BLaER1 (cell line): ENCODE data around the gene DACT2.
"Not testable (repeated sequence)": the region's sequence is repeated elsewhere in the genome, so short reads cannot be mapped to it uniquely, and the experiment has no call there.

Experiments used
- H3K27ac ChIP-seq: shearing (Covaris generic); formaldehyde crosslinking; 2 replicates; pipeline ENCODE4 v1.8.1; 2022
- H3K27me3 ChIP-seq: shearing (Covaris generic); formaldehyde crosslinking; 2 replicates; pipeline ENCODE4 v1.8.1; 2022
- H3K36me3 ChIP-seq: shearing (Covaris generic); formaldehyde crosslinking; 2 replicates; pipeline ENCODE4 v1.8.1; 2022
- H3K4me1 ChIP-seq: shearing (Covaris generic); formaldehyde crosslinking; 2 replicates; pipeline ENCODE4 v1.8.1; 2022
- H3K4me2 ChIP-seq: shearing (Covaris generic); formaldehyde crosslinking; 2 replicates; pipeline ENCODE4 v1.8.1; 2022
- H3K4me3 ChIP-seq: shearing (Covaris generic); formaldehyde crosslinking; 2 replicates; pipeline ENCODE4 v1.8.1; 2022
- H3K9ac ChIP-seq: shearing (Covaris generic); formaldehyde crosslinking; 2 replicates; pipeline ENCODE4 v1.8.1; 2022
- H3K9me3 ChIP-seq: shearing (Covaris generic); formaldehyde crosslinking; 2 replicates; pipeline ENCODE4 v1.8.1; 2022
- H4K20me1 ChIP-seq: shearing (Covaris generic); formaldehyde crosslinking; 2 replicates; pipeline ENCODE4 v1.8.1; 2022
- Cebpa-rat ChIP-seq: shearing (Covaris generic); IDR thresholded peaks from 2 replicates; pipeline ENCODE4 v1.8.1; 2022

DACT2 gene

GRCh38 chr6:168363302-168363701 is 43.7 kb upstream of the DACT2 start:
- Histone ChIP-seq H4K20me1 (no peaks in the 10 kb centered on the region), H3K27ac (no peak overlapping the region), H3K9me3 (peaks cover 11% of the 10 kb centered on the region; the same call in 1 of the 2 replicates), H3K4me2 (no peak overlapping the region), H3K4me3 (no peak overlapping the region), H3K27me3 (no peaks in the 10 kb centered on the region), H3K36me3 (no peaks in the 10 kb centered on the region), H3K4me1 (peaks cover 9% of the 10 kb centered on the region), H3K9ac (no peak overlapping the region)
- TF ChIP-seq Cebpa-rat = no peak

GRCh38 chr6:168362276-168362990 is 42.9 kb upstream of the DACT2 start:
- TF ChIP-seq Cebpa-rat = no peak
- no peak overlapping the region for H3K4me3 ChIP-seq
- no peaks in the 10 kb centered on the region for H4K20me1 ChIP-seq
- no peaks in the 10 kb centered on the region for H3K36me3 ChIP-seq
- no peak overlapping the region for H3K9ac ChIP-seq
- H3K4me1 ChIP-seq = peaks cover 8% of the 10 kb centered on the region
- no peaks in the 10 kb centered on the region for H3K27me3 ChIP-seq
- H3K27ac ChIP-seq = no peak overlapping the region
- peaks cover 11% of the 10 kb centered on the region; the same call in 1 of the 2 replicates for H3K9me3 ChIP-seq
- H3K4me2 ChIP-seq = no peak overlapping the region

- Histone ChIP-seq H3K27ac (no peak overlapping the region), H3K4me2 (no peak overlapping the region), H3K4me3 (no peak overlapping the region), H3K27me3 (no peaks in the 10 kb centered on the region), H3K9ac (no peak overlapping the region), H3K36me3 (no peaks in the 10 kb centered on the region), H3K4me1 (peaks cover 1% of the 10 kb centered on the region), H3K9me3 (peaks cover 11% of the 10 kb centered on the region; the same call in 1 of the 2 replicates), H4K20me1 (no peaks in the 10 kb centered on the region)
- no peak for TF ChIP-seq Cebpa-rat
Measured at GRCh38 chr6:168361766-168362165, 42.2 kb upstream of the DACT2 start.

GRCh38 chr6:168359794-168360193 is 40.2 kb upstream of the DACT2 start:
- H3K27me3 ChIP-seq = no peaks in the 10 kb centered on the region
- no peak overlapping the region for H3K27ac ChIP-seq
- H3K9ac ChIP-seq = no peak overlapping the region
- no peak for TF ChIP-seq Cebpa-rat
- no peak overlapping the region for H3K4me2 ChIP-seq
- H4K20me1 ChIP-seq = no peaks in the 10 kb centered on the region
- H3K4me1 ChIP-seq = no peaks in the 10 kb centered on the region
- no peaks in the 10 kb centered on the region for H3K36me3 ChIP-seq
- H3K4me3 ChIP-seq = no peak overlapping the region
- peaks cover 8% of the 10 kb centered on the region; the same call in 1 of the 2 replicates for H3K9me3 ChIP-seq

- Histone ChIP-seq H3K9me3 (peaks cover 8% of the 10 kb centered on the region; the same call in 1 of the 2 replicates), H3K27ac (no peak overlapping the region), H3K4me1 (no peaks in the 10 kb centered on the region), H3K36me3 (no peaks in the 10 kb centered on the region), H3K9ac (no peak overlapping the region), H3K4me3 (no peak overlapping the region), H4K20me1 (no peaks in the 10 kb centered on the region), H3K27me3 (no peaks in the 10 kb centered on the region), H3K4me2 (no peak overlapping the region)
- TF ChIP-seq Cebpa-rat = no peak
Measured at GRCh38 chr6:168358842-168359420, 39.4 kb upstream of the DACT2 start.

- H3K4me1 ChIP-seq, H3K9ac ChIP-seq, H3K4me3 ChIP-seq, H3K9me3 ChIP-seq, H3K27me3 ChIP-seq, H3K36me3 ChIP-seq, H3K4me2 ChIP-seq, H4K20me1 ChIP-seq, H3K27ac ChIP-seq: not testable (repeated sequence)
Measured at GRCh38 chr6:168356872-168357271, 37.3 kb upstream of the DACT2 start.

GRCh38 chr6:168355716-168356522 is 36.3 kb upstream of the DACT2 start:
- no peak for TF ChIP-seq Cebpa-rat
- H3K9me3 ChIP-seq = no peaks in the 10 kb centered on the region
- H3K9ac ChIP-seq = no peak overlapping the region
- no peaks in the 10 kb centered on the region for H3K36me3 ChIP-seq
- H3K4me2 ChIP-seq = no peak overlapping the region
- no peak overlapping the region for H3K27ac ChIP-seq
- no peaks in the 10 kb centered on the region for H4K20me1 ChIP-seq
- H3K27me3 ChIP-seq = no peaks in the 10 kb centered on the region; the same call in 1 of the 2 replicates
- no peak overlapping the region for H3K4me3 ChIP-seq
- no peaks in the 10 kb centered on the region for H3K4me1 ChIP-seq

GRCh38 chr6:168354338-168354737 is 34.8 kb upstream of the DACT2 start:
- Histone ChIP-seq H4K20me1 (no peaks in the 10 kb centered on the region), H3K9me3 (0 out of 2 replicates have a peak, but pooled peaks cover under 1% of the 10 kb centered on the region)

GRCh38 chr6:168353041-168353440 is 33.5 kb upstream of the DACT2 start:
- no peak overlapping the region for H3K4me2 ChIP-seq
- 0 out of 2 replicates have a peak, but pooled peaks cover 3% of the 10 kb centered on the region for H3K9me3 ChIP-seq
- TF ChIP-seq Cebpa-rat = no peak
- no peak overlapping the region for H3K27ac ChIP-seq
- H4K20me1 ChIP-seq = no peaks in the 10 kb centered on the region
- no peak overlapping the region for H3K4me3 ChIP-seq
- H3K27me3 ChIP-seq = peaks cover 2% of the 10 kb centered on the region; the same call in 1 of the 2 replicates
- H3K4me1 ChIP-seq = no peaks in the 10 kb centered on the region
- no peaks in the 10 kb centered on the region for H3K36me3 ChIP-seq
- H3K9ac ChIP-seq = no peak overlapping the region

More at GRCh38 chr6:168354338-168354737, 34.8 kb upstream of the DACT2 start:
- TF ChIP-seq Cebpa-rat = no peak
- Histone ChIP-seq H3K27ac (no peak overlapping the region), H3K9ac (no peak overlapping the region), H3K4me2 (no peak overlapping the region), H3K4me1 (no peaks in the 10 kb centered on the region), H3K4me3 (no peak overlapping the region), H3K27me3 (no peaks in the 10 kb centered on the region; the same call in 1 of the 2 replicates), H3K36me3 (no peaks in the 10 kb centered on the region)

GRCh38 chr6:168352096-168352495 is 32.5 kb upstream of the DACT2 start:
- Histone ChIP-seq H3K9me3 (0 out of 2 replicates have a peak, but pooled peaks cover 3% of the 10 kb centered on the region), H3K9ac (no peak overlapping the region), H4K20me1 (no peaks in the 10 kb centered on the region), H3K36me3 (no peaks in the 10 kb centered on the region), H3K4me3 (no peak overlapping the region), H3K27me3 (peaks cover 11% of the 10 kb centered on the region), H3K27ac (no peak overlapping the region), H3K4me1 (no peaks in the 10 kb centered on the region), H3K4me2 (no peak overlapping the region)
- TF ChIP-seq Cebpa-rat = no peak
